Measurements from ENCODE around the gene ROR1. TPM values are rescaled to one million over a fixed set of nuclear protein-coding genes. Genes with fewer than 3 reads are reported as not detected.
"Not testable (repeated sequence)": the region's sequence is repeated elsewhere in the genome, so short reads cannot be mapped to it uniquely, and the experiment has no call there.

The ROR1 gene
- total and polyA plus RNA-seq, 2 donors (not counting 1 experiment from before 2014, with no cell fraction given): 14.5 to 16.5 TPM

- Histone ChIP-seq H4K20me1 (ENCODE audit: control insufficient read depth, extremely low read depth, insufficient read depth, low read length) (no peaks in the 10 kb centered on the region), H3K9me3 (ENCODE audit: control insufficient read depth, insufficient read depth, low read depth, low read length) (no peaks in the 10 kb centered on the region), H3K36me3 (ENCODE audit: control insufficient read depth, insufficient read depth, low read length) (no peaks in the 10 kb centered on the region), H2AFZ (ENCODE audit: low read length) (no peak overlapping the region), H3K79me2 (ENCODE audit: control insufficient read depth, insufficient read depth, low read length) (no peaks in the 10 kb centered on the region), H3K4me1 (ENCODE audit: control insufficient read depth, extremely low read depth, insufficient read depth, low read length) (peaks cover 5% of the 10 kb centered on the region), H3K4me3 (replicated peaks in 1 of 4; ENCODE audit: control extremely low read depth in 1 of 4, insufficient read depth in 1 of 4, low read depth in 3 of 4, low read length in 4 of 4) (no peak overlapping the region), H3K27ac (ENCODE audit: insufficient read depth, low read length) (no peak overlapping the region), H3K9ac (ENCODE audit: insufficient read depth, low read length) (no peak overlapping the region), H3K27me3 (ENCODE audit: control insufficient read depth, insufficient read depth, low read length) (no peaks in the 10 kb centered on the region), H3K4me2 (ENCODE audit: extremely low read depth, insufficient read depth, low read length) (no peak overlapping the region)
- TF ChIP-seq EZH2 (IDR thresholded peaks at IDR 0.05; ENCODE audit: low read length, missing control alignments) (no peak), CTCF (conservative IDR thresholded peaks at IDR 0.05 in 1 of 2, IDR thresholded peaks at IDR 0.05 in 1 of 2; ENCODE audit: low read depth in 1 of 2, low read length in 2 of 2) (no peak)
- peak in 1 of 2 donors; percentile 31 for DNase-seq (ENCODE audit: low read depth in 2 of 2)
Measured at GRCh38 chr1:64215576-64215975, 441.8 kb downstream of the ROR1 start.

- no peaks in the 10 kb centered on the region for H3K36me3 ChIP-seq (ENCODE audit: control insufficient read depth, insufficient read depth, low read length)
- no peaks in the 10 kb centered on the region for H4K20me1 ChIP-seq (ENCODE audit: control insufficient read depth, extremely low read depth, insufficient read depth, low read length)
- H3K9me3 ChIP-seq (ENCODE audit: control insufficient read depth, insufficient read depth, low read depth, low read length): no peaks in the 10 kb centered on the region
- H2AFZ ChIP-seq (ENCODE audit: low read length): no peak overlapping the region
- TF ChIP-seq CTCF (conservative IDR thresholded peaks at IDR 0.05 in 1 of 2, IDR thresholded peaks at IDR 0.05 in 1 of 2; ENCODE audit: low read depth in 1 of 2, low read length in 2 of 2) (no peak), EZH2 (IDR thresholded peaks at IDR 0.05; ENCODE audit: low read length, missing control alignments) (no peak)
- H3K27me3 ChIP-seq (ENCODE audit: control insufficient read depth, insufficient read depth, low read length): no peaks in the 10 kb centered on the region
- H3K4me1 ChIP-seq (ENCODE audit: control insufficient read depth, extremely low read depth, insufficient read depth, low read length): peaks cover 7% of the 10 kb centered on the region
- no peak overlapping the region for H3K4me3 ChIP-seq (replicated peaks in 1 of 4; ENCODE audit: control extremely low read depth in 1 of 4, insufficient read depth in 1 of 4, low read depth in 3 of 4, low read length in 4 of 4)
- no peak overlapping the region for H3K27ac ChIP-seq (ENCODE audit: insufficient read depth, low read length)
- DNase-seq (ENCODE audit: low read depth in 2 of 2): peak in 1 of 2 donors; percentile 52
- H3K4me2 ChIP-seq (ENCODE audit: extremely low read depth, insufficient read depth, low read length): no peak overlapping the region
- H3K79me2 ChIP-seq (ENCODE audit: control insufficient read depth, insufficient read depth, low read length): no peaks in the 10 kb centered on the region
- no peak overlapping the region for H3K9ac ChIP-seq (ENCODE audit: insufficient read depth, low read length)
Measured at GRCh38 chr1:64220241-64220640, 446.4 kb downstream of the ROR1 start.

- H3K9ac ChIP-seq (ENCODE audit: insufficient read depth, low read length): no peak overlapping the region
- DNase-seq (ENCODE audit: low read depth in 2 of 2): peak; percentile 95 to 96
Measured at GRCh38 chr1:64223329-64224151, 449.7 kb downstream of the ROR1 start.

GRCh38 chr1:64224236-64224635, 450.4 kb downstream of the ROR1 start:
- H3K4me3 ChIP-seq (replicated peaks in 1 of 4; ENCODE audit: control extremely low read depth in 1 of 4, insufficient read depth in 1 of 4, low read depth in 3 of 4, low read length in 4 of 4); H3K4me2 ChIP-seq (ENCODE audit: extremely low read depth, insufficient read depth, low read length); H2AFZ ChIP-seq (ENCODE audit: low read length); DNase-seq (ENCODE audit: low read depth in 2 of 2); H3K27me3 ChIP-seq (ENCODE audit: control insufficient read depth, insufficient read depth, low read length); H3K36me3 ChIP-seq (ENCODE audit: control insufficient read depth, insufficient read depth, low read length); H3K79me2 ChIP-seq (ENCODE audit: control insufficient read depth, insufficient read depth, low read length); H3K9ac ChIP-seq (ENCODE audit: insufficient read depth, low read length); H3K27ac ChIP-seq (ENCODE audit: insufficient read depth, low read length); H3K4me1 ChIP-seq (ENCODE audit: control insufficient read depth, extremely low read depth, insufficient read depth, low read length); H3K9me3 ChIP-seq (ENCODE audit: control insufficient read depth, insufficient read depth, low read depth, low read length); H4K20me1 ChIP-seq (ENCODE audit: control insufficient read depth, extremely low read depth, insufficient read depth, low read length): not testable (repeated sequence)

More at GRCh38 chr1:64223329-64224151, 449.7 kb downstream of the ROR1 start:
- no peaks in the 10 kb centered on the region for H3K79me2 ChIP-seq (ENCODE audit: control insufficient read depth, insufficient read depth, low read length)
- H3K9me3 ChIP-seq (ENCODE audit: control insufficient read depth, insufficient read depth, low read depth, low read length): no peaks in the 10 kb centered on the region
- H3K27ac ChIP-seq (ENCODE audit: insufficient read depth, low read length): peak overlapping the region; percentile 60
- H3K4me2 ChIP-seq (ENCODE audit: extremely low read depth, insufficient read depth, low read length): no peak overlapping the region
- H4K20me1 ChIP-seq (ENCODE audit: control insufficient read depth, extremely low read depth, insufficient read depth, low read length): no peaks in the 10 kb centered on the region
- no peak overlapping the region for H3K4me3 ChIP-seq (replicated peaks in 1 of 4; ENCODE audit: control extremely low read depth in 1 of 4, insufficient read depth in 1 of 4, low read depth in 3 of 4, low read length in 4 of 4)
- H2AFZ ChIP-seq (ENCODE audit: low read length): peak overlapping the region; percentile 28
- no peaks in the 10 kb centered on the region for H3K27me3 ChIP-seq (ENCODE audit: control insufficient read depth, insufficient read depth, low read length)
- TF ChIP-seq EZH2 (IDR thresholded peaks at IDR 0.05; ENCODE audit: low read length, missing control alignments): no peak
- no peak for TF ChIP-seq CTCF (conservative IDR thresholded peaks at IDR 0.05 in 1 of 2, IDR thresholded peaks at IDR 0.05 in 1 of 2; ENCODE audit: low read depth in 1 of 2, low read length in 2 of 2)
- no peaks in the 10 kb centered on the region for H3K36me3 ChIP-seq (ENCODE audit: control insufficient read depth, insufficient read depth, low read length)
- peaks cover 9% of the 10 kb centered on the region for H3K4me1 ChIP-seq (ENCODE audit: control insufficient read depth, extremely low read depth, insufficient read depth, low read length)
